Ovary (tissue), 9 donors: ENCODE data around the gene SERPINH1. TPM values are rescaled to one million over a fixed set of nuclear protein-coding genes. Genes with fewer than 3 reads are reported as not detected.

Experiments
- DNase-seq, 5 donors: peaks; one replicate each; pipeline ENCODE4 v3.0.0-alpha.2; 2019 to 2020
- H3K27ac ChIP-seq, 2 donors: fragments of 200-600 bp; one replicate each; pipeline versions ENCODE4 v1.5.1 to v1.8.0; 2019 to 2022
- H3K27me3 ChIP-seq: fragments of 200-600 bp; one replicate; pipeline ENCODE4 v1.8.0; 2022
- H3K36me3 ChIP-seq: fragments of 200-600 bp; sonication (generic); one replicate; pipeline ENCODE4 v1.5.1; 2019
- H3K4me1 ChIP-seq: one replicate; pipeline ENCODE4 v1.8.1; 2013; ENCODE audit warnings: mild to moderate bottlenecking, moderate library complexity; ENCODE audit not compliant: insufficient read depth
- H3K4me3 ChIP-seq: fragments of 200-600 bp; sonication (generic); one replicate; pipeline ENCODE4 v1.5.1; 2017
- H3K9me3 ChIP-seq, 2 donors: fragments of 200-600 bp in 1 of 2; sonication (generic) in 1 of 2; one replicate each; pipeline versions ENCODE4 v1.5.1 to v1.8.1; 2013 to 2019; ENCODE audit warnings: mild to moderate bottlenecking in 1 of 2, moderate library complexity in 1 of 2
- EP300 ChIP-seq: sonication (generic); formaldehyde crosslinking; IDR thresholded peaks from one replicate; pipeline ENCODE4 v1.6.1; 2017; ENCODE audit warnings: antibody characterized with exemption
- POLR2A ChIP-seq: fragments of 450-650 bp; IDR thresholded peaks from one replicate; pipeline ENCODE4 v1.6.1; 2017; ENCODE audit warnings: antibody characterized with exemption, mild to moderate bottlenecking, moderate library complexity
- WGBS, 3 donors: extraction: QIAGEN DNeasy Blood & Tissue Kit in 1 of 3; methylation state at CpG; one replicate each; pipeline versions ENCODE4 v1.1.5 to v1.1.7; 2013 to 2017; 5-methylcytosine and 5-hydroxymethylcytosine counted together
- intact Hi-C, 4 donors: fragments of 100-400 bp; cut with DNase I; formaldehyde crosslinking; loops; one replicate each; pipeline versions ENCODE4 v1.11.0 to v1.15.1; 2022 to 2023
- polyA plus RNA-seq, 2 donors: library from polyadenylated mRNA; stranded (reverse); fragments of 200-250 nt in 1 of 2; fragments of 350-450 nt in 1 of 2; fragmentation: Illumina TruSeq in 1 of 2; extraction: RNeasy Lipid Tissue Mini Kit (QIAGEN cat#74804) in 1 of 2; gene quantifications; one replicate each; pipeline ENCODE4 v1.2.3, GENCODE V29; 2013 to 2014
- total RNA-seq, 7 donors: library from RNA; depleted of rRNA in 2 of 7; stranded (reverse); fragments of >200 nt in 2 of 7; fragmentation: NEBNext Ultra II Directional in 3 of 7; extraction: Animal tissue kit (Norgen Biotek cat#: 25700) in 3 of 7; gene quantifications; one replicate each; pipeline versions ENCODE4 v1.1.0 to v1.2.4, GENCODE V29; 2016 to 2023
- TF ChIP-seq, protein P1 (sequence below), 3 donors: fragments of 450-650 bp in 2 of 3; fragments of 200-600 bp in 1 of 3; IDR thresholded peaks; one replicate each; pipeline versions ENCODE4 v1.5.1 to v1.8.0; 2016 to 2022; ENCODE audit warnings: antibody characterized with exemption in 3 of 3, mild to moderate bottlenecking in 1 of 3
- donor health status: DM: no; HTN: no; CAD: no; lungs with moderate emphysema.
- donor health status: DM: no; HTN: no; CAD: no.
- donor health status: Bipolar disorder and iron deficiency.
- donor health status: DM: yes; HTN: yes; CAD: no.
- donor health status: DM: no; HTN: no; CAD: no.
- donor health status: DM: yes; HTN: yes; CAD: no.

SERPINH1 gene
- total and polyA plus RNA-seq, 9 donors, result 122 to 289 (median 183) TPM

- 35 to 42% (median 41%) methylated on average over 15 of the region's 15 CpGs for WGBS, 3 donors
- H3K4me1 ChIP-seq, result peaks cover 15% of the 10 kb centered on the region
- H3K27me3 ChIP-seq, result no peaks in the 10 kb centered on the region
- H3K9me3 ChIP-seq, result no peaks in the 10 kb centered on the region
- TF ChIP-seq EP300 (no peak), POLR2A (no peak)
- TF ChIP-seq, protein P1, sequence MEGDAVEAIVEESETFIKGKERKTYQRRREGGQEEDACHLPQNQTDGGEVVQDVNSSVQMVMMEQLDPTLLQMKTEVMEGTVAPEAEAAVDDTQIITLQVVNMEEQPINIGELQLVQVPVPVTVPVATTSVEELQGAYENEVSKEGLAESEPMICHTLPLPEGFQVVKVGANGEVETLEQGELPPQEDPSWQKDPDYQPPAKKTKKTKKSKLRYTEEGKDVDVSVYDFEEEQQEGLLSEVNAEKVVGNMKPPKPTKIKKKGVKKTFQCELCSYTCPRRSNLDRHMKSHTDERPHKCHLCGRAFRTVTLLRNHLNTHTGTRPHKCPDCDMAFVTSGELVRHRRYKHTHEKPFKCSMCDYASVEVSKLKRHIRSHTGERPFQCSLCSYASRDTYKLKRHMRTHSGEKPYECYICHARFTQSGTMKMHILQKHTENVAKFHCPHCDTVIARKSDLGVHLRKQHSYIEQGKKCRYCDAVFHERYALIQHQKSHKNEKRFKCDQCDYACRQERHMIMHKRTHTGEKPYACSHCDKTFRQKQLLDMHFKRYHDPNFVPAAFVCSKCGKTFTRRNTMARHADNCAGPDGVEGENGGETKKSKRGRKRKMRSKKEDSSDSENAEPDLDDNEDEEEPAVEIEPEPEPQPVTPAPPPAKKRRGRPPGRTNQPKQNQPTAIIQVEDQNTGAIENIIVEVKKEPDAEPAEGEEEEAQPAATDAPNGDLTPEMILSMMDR (IDR thresholded peaks at IDR 0.05), result no peak
- no peak for DNase-seq
- intact Hi-C loops, result loop anchor here in 3 of 4 donors (5.0 kb wide), 3 partner anchors 132 to 257 kb away; no protein-coding TSS in a partner anchor
- no peak overlapping the region for H3K27ac ChIP-seq
- no peaks in the 10 kb centered on the region for H3K36me3 ChIP-seq
- no peak overlapping the region for H3K4me3 ChIP-seq
These were observed 27.6 kb upstream of the SERPINH1 start for GRCh38 chr11:75534259-75535069.

GRCh38 chr11:75535071-75535470 lies 27.0 kb upstream of the SERPINH1 start:
- no peak overlapping the region for H3K27ac ChIP-seq
- intact Hi-C loops, result no loop called here
- H3K4me1 ChIP-seq, result peaks cover 17% of the 10 kb centered on the region
- no peak overlapping the region for H3K4me3 ChIP-seq
- H3K27me3 ChIP-seq, result no peaks in the 10 kb centered on the region
- H3K9me3 ChIP-seq, result no peaks in the 10 kb centered on the region
- H3K36me3 ChIP-seq, result no peaks in the 10 kb centered on the region
- TF ChIP-seq EP300 (no peak), POLR2A (no peak)
- TF ChIP-seq, protein P1 (IDR thresholded peaks at IDR 0.05), result no peak
- no peak for DNase-seq
- 31 to 42% (median 36%) methylated on average over 1 of the region's 1 CpG for WGBS, 3 donors

- Histone ChIP-seq H3K27me3 (no peaks in the 10 kb centered on the region), H3K9me3 (no peaks in the 10 kb centered on the region), H3K4me3 (no peak overlapping the region), H3K36me3 (no peaks in the 10 kb centered on the region), H3K27ac (no peak overlapping the region), H3K4me1 (peaks cover 21% of the 10 kb centered on the region)
- intact Hi-C loops, result no loop called here
- TF ChIP-seq POLR2A (no peak), EP300 (no peak)
- TF ChIP-seq, protein P1 (IDR thresholded peaks at IDR 0.05), result no peak
- WGBS, 3 donors, result 88% methylated on average over 13 of the region's 13 CpGs
- DNase-seq, result no peak
These were observed 25.0 kb upstream of the SERPINH1 start for GRCh38 chr11:75536786-75537641.

GRCh38 chr11:75537740-75538139 lies 24.3 kb upstream of the SERPINH1 start:
- Histone ChIP-seq H3K27me3 (no peaks in the 10 kb centered on the region), H3K27ac (no peak overlapping the region), H3K4me1 (peaks cover 19% of the 10 kb centered on the region), H3K9me3 (no peaks in the 10 kb centered on the region), H3K36me3 (no peaks in the 10 kb centered on the region), H3K4me3 (no peak overlapping the region)
- TF ChIP-seq, protein P1 (IDR thresholded peaks at IDR 0.05), result no peak
- TF ChIP-seq POLR2A (no peak), EP300 (no peak)
- 90 to 92% (median 91%) methylated on average over 5 of the region's 5 CpGs for WGBS, 3 donors
- no peak for DNase-seq
- intact Hi-C loops, result no loop called here
